GM18861 (cell line): ENCODE measurements around the gene PARP12.

Experiments used
- ATAC-seq: cut with Tn5 transposase; IDR thresholded peaks from one replicate; pipeline ENCODE4 v1.9.1; 2021; ENCODE audit not compliant: unreplicated experiment

The PARP12 gene

DNA sequence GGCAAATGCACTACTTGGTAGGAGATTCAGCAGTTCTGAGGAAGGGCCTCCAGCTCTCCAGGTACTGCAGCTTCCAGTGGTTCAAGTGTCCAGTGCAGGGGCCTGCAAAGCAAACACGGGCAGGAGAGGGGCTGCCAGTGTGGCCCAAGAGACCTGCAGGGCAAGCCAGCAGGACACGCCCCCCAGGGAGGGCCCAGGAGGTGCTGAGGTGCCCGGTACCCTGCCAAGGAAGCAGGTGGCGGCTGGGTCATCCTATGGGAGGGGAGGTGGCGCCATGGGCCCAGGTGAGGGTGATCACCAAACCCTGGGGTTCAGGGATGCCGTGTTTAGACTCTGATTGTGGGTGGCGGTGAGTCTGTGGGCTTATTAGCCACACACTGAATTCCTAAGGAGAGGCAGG is 45.7 kb downstream of the PARP12 start:
- no peak for ATAC-seq

GRCh38 chr7:140016540-140016939 is 46.2 kb downstream of the PARP12 start:
- ATAC-seq: no peak

DNA sequence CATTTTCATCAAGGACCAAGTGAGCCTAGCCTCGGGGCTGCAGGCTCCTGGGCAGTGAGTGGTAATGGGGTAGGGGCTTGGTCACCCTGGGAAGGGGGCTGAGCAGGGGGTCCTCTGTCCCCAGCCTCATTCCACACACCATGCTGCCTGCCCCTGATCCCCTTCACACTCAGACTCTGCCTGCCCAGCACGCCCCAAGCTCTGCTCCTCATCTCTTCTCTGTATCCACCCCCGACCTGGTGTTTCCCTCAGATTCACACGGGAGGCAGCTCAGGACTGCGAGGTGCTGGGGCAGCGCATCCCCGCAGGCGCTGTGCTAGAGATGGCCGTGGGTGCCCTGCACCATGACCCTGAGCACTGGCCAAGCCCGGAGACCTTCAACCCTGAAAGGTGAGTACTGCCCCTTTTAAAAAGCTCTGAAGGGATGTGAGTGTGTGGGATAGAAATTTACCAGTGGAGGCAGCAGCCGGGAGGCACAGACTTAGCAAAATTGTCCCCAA is 47.2 kb downstream of the PARP12 start:
- ATAC-seq: no peak

DNA sequence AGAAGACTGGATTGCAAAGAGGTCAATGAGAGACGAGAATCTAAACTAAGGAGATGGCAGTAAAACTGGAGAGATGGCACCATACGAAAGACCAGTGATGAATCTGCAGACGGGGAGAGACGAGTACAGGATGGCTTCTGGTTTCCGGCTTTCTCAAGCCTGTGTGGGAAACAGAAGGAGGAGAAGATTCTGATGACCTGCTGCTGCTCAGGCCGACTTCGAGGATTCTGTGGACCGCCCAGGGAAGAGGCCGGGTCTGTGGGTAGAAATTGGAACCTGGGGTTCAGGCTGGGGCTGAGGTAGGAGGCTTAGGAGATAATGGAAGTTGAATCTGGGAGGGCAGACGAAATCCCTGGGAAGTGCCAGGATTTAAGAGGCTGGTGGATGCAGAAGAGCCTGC is 48.6 kb downstream of the PARP12 start:
- no peak for ATAC-seq

- no peak for ATAC-seq
Measured at GRCh38 chr7:140013676-140014075, 49.1 kb downstream of the PARP12 start.

DNA sequence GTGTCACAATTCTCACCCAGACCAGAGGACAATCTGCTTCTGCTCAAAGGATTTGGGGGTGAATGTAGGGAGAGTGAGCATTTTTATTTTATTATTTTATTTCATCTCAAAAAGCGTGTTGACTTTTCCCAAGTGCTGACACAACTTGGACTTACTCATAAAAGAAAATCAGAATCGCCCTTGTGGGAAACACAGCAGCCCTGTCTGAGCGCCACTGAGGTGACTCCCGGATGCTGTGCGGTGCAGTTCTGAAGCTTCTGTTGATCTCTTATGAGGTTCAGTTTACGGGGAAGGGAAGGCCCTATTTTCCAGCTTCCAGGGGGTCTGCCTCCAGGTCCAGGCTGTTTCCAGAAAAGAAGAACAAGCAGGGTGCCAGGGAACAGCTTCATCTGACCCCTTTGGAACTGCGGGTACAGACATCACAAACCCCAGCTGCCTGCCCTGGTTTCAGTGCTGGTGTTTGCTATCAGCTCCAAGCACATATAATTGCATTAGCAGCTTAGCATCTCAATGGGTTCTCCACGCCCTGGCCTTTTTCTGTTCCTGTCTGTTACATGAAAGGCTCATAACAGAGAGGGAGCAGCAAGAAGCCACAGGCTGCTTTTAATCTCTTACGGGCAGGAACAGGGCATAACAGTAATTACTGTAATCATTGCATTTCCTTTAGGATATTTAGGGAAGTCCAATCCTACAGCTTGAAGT is 52.4 kb downstream of the PARP12 start:
- ATAC-seq: no peak

GRCh38 chr7:140009735-140010134 is 53.0 kb downstream of the PARP12 start:
- no peak for ATAC-seq

DNA sequence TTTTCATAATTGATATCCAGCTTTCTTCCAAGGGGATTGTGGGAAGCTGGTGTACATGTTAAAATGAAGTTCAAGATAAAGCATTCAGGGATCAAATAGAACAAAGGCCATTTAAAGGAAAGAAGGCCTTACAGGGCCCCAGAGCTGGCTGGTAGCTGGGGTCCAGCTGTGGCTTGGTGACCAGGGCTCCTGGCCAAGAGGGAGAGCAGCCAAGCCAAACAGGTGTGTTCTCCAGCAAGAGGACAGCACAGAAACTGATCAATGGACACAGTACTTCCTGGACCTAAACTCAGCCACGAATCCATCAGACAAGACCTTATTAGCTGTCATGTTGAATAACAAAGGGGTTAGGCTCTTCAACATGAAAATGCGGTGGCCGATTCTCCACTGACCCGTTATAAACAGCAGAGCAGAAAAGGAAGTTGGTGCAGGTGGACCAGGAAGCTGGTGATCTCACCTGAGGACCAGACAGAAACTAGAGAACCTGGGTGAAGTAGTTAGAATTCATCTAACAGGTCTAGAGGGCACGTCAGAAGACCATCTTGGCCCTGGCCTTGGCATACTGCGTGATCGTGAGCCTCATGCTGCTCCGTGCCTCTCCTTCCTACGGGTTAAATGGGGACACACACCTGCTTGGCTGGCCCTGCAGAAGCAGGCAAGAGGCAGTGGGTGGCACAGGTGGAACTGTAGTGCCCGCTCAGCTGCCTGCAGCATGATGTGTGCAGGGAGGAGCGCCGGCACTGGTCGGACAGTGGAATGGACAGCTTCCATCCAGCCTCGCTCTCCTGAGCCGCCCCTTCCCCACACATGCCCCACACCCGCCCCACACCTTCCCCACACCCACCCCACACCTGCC is 53.8 kb downstream of the PARP12 start:
- ATAC-seq: no peak

- ATAC-seq: no peak
Measured at GRCh38 chr7:140007051-140007690, 55.6 kb downstream of the PARP12 start.

DNA sequence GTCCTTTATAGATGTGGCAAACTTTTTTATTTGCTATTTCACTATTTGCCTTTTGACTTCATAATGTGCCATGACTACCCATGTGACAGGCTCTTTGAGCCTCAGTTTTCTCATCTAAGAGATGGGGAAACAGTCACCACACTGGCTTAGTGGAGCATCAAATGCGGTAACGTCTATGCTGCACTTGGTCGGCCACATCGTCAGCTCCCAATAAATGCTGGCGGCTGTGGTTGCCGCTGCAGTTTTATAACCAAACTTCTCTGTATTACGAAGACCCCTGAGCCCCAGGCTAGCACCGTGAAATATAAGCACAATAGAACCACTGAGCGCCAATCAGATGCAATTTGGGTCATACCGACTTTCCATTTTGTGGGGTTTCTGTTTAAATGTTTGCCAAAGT is 56.2 kb downstream of the PARP12 start:
- ATAC-seq: no peak

DNA sequence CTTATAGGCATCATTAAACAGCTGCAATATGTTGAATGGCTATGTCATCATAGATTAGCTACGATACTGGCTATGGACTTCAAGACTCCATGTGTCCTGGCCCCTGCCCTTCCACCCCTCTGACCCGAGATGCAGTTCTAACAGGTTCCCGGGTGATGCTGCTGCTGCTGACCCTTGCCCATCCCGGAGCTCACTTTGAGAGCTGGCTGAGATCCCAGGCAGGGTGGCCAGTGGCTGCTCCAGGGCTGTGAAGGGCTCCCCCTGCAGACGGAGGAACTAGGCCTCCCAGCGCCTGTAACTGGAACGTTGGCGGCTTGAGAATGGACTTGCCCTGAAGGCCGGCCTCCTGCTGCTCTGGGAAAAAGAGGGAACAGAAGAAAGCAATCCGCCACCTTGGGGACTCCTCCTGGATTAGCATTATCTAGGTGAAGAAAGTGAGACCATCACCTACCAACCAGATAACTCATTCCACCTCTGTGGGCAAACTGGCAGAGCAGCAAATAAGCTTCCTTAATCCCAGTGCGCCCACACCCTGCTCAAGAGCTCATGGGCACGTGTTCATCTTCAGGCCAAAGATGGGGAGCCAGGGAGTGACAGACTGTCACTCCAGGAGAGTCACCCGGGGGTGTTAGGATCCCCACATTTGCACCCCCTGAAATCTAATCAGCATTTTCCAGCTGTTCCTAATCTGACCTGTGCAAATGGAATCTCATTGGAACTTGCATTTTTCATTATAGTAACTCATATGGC is 56.8 kb downstream of the PARP12 start:
- ATAC-seq: no peak

DNA sequence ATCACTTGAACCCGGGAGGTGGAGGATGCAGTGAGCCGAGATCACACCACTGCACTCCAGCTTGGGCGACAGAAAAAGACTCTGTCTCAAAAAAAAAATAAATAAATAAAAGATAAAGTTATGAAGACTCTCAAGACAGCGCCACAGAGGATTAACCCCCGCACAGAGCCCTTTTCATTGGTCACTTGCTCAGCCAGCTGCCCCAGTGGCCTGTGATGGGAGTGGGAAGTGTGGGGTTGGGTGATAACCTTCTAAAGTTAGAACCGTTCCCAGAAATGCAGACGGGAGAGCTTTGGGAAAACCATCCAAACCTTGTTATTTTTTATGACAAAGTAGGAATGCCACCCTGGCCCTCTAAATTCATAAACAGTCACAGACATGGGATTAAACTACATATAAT is 57.4 kb downstream of the PARP12 start:
- no peak for ATAC-seq

DNA sequence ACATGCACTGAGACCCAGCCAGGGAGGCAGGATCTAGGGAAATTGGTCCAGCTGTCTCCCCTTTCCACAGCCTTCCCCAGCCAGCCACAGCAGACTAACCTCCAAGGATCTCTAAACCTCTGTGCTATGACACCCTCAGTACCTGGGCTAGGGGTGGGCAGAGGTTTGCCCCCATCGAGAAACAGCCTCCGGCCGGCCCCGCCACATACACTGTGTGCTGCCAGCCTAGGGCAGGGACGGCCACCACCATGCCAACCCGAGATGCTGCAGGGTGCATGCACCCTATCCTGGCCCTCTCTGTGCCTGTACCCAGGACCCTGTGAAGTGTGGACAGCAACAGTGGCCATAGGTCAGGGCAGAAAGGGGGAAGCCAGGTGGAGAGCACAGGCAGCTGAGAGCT is 58.1 kb downstream of the PARP12 start:
- ATAC-seq: no peak

DNA sequence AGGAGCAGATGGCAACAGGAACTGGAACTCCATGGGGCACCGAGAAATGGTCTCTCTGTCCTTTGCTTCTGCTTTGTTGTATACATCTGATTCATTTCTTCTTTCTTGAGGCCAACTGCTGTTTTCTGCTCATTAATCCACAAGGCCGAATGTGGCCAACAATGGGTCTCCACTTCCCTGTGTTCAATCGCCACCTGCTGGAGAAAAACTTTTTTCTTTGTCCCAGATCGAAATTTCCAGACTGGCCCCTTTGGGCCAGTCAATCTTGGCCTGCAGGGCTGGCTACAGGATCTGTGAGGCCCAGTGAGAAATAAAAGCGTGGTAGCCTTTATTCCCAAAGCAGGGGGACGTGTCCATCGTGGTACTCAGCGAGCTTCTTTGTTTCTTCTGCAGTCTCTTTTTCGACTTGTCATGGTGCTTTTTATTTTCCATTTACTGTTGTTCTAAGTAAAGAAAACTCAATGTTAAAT is 58.8 kb downstream of the PARP12 start:
- ATAC-seq: no peak

- no peak for ATAC-seq
Measured at GRCh38 chr7:140000666-140001268, 62.0 kb downstream of the PARP12 start.

- no peak for ATAC-seq
Measured at GRCh38 chr7:139999516-139999915, 63.2 kb downstream of the PARP12 start.

GRCh38 chr7:139998572-139998971 is 64.2 kb downstream of the PARP12 start:
- no peak for ATAC-seq

DNA sequence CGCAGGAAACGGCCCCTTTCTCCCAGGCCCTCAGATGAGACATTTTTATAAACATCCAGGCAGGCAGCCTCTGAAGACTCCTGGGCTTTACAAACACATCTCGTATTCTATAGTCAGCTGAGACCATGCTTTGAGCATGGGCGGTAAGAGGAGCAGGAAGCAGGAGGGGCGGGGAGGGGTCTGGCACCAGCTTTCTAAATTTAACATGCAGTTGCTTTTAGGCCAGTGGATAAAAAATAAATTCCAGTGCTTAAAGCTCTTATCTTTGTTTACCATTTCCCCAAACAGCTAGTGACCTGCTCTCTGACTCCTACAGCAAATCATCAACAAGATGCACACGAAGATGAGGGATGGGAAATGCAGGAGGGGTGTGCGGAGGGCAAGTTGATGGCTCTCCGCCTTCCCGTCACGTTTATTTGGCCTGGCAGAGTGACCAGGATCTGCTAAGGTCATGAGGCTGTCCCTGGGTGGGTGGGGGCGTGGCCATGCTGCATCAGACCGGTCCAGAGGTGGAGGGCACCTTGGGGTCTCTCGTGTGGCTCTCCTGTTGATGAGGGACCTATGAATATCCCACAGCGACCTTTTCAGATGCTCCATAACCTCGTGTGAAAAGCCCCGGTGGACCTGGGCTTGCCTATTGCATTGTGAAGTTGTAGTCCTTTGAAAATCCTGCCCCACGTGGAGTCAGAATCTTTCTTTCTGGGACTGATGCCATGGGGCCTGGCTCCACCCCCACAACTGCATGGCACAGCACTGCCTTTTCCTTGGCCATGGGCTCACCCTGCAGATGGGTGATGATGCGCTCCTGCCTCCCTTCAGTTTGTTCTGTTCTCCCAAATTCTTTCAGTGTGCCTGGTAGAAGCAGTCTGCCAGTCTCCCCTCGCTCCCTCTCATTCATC is 67.5 kb downstream of the PARP12 start:
- ATAC-seq: no peak

GRCh38 chr7:139994356-139994755 is 68.4 kb downstream of the PARP12 start:
- no peak for ATAC-seq

GRCh38 chr7:139993592-139993991 is 69.2 kb downstream of the PARP12 start:
- no peak for ATAC-seq
